HG02938 (cell line): ENCODE data around the gene SPRR4.

Experiments used
- ATAC-seq: cut with Tn5 transposase; IDR thresholded peaks from one replicate; pipeline ENCODE4 v1.9.1; 2021; ENCODE audit warnings: mild to moderate bottlenecking, moderate library complexity; ENCODE audit not compliant: unreplicated experiment

Gene SPRR4

GRCh38 chr1:152964536-152964935 is 5.9 kb upstream of the SPRR4 start:
- no peak for ATAC-seq

GRCh38 chr1:152965853-152966252 is 4.6 kb upstream of the SPRR4 start:
- no peak for ATAC-seq

GRCh38 chr1:152967201-152967600 is 3.2 kb upstream of the SPRR4 start:
- no peak for ATAC-seq

DNA sequence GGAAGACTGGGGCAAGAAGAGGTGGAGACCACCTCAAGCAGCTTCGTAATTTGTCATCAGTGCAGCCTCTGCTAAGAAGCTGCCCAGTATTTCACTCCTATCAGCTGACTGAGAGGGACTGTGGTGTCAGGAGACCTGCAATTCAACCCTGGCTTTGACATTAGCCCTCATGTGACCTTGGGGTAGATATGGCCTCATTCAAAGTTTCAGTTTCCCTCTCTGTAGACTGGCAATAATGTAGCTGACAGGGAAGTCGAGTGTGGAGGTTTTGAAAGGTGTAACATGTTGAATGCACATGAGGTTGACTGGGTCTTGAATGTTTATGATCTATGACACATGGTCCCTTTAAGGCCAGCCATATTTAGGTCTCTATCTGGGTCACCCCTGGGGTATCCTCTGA is 2.2 kb upstream of the SPRR4 start:
- peak; percentile 65 for ATAC-seq

DNA sequence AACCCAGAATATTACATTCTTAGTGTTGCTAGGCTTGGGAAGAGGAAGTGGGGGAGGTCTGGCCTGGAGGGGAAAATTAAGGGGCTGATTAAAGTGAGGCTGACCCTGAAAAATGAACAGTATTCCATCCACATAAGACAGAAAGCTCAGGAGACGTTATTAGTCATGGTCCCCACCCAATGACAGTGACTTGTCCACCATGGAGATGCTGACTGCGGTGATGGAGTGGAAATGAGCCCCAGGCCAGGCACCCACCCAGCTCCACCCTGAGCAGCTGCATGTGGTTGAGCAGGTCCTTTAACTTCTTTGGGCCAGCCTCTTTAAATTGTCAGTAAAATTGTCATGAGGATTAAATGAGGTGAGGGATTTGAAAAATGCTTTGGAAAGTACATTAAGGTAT is 1.4 kb upstream of the SPRR4 start:
- ATAC-seq, result no peak

- ATAC-seq, result no peak
Measured at GRCh38 chr1:152972196-152972886, 1.9 kb downstream of the SPRR4 start.

GRCh38 chr1:152976688-152977087 is 6.2 kb downstream of the SPRR4 start:
- ATAC-seq, result no peak

DNA sequence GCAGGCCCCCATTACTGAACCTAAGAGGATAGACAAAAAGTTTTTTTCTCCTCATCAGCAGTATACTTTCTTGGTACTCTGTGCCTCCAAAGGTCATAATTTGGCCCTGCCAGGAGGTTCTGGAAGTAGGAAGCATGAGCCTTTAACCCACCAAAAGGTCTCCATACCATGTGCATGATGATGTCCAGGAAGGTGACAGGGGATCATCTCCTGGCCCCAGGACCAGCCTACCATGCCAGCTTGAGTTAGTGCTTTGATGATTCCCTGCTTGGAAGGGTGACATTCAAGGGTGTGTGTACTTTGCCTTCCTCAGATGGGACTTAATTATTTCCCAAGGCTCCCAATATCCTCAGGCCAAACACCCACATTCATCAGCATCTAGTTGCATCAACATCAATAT is 7.2 kb downstream of the SPRR4 start:
- no peak for ATAC-seq

DNA sequence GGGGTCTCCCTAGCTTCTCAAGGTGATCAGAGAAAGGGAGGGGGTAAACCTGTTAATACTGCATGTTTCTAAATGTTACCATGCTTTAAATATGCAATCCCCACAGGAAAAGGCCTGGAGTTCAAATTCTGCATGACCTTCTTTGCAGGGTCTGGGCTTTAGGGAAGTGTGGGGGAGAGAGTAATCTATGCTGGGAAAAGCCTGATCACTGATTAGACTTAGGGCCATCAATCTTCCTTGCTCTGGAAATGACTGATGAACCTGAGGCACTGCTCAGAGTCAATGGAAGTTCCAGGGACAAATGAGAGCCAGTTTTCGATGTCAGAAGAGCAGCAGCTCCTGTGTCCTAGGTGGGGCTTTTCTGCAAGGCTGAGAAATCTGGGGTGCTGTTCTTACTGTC is 10.2 kb downstream of the SPRR4 start:
- no peak for ATAC-seq

- ATAC-seq, result no peak
Measured at GRCh38 chr1:152981146-152981871, 10.9 kb downstream of the SPRR4 start.

- ATAC-seq, result no peak
Measured at GRCh38 chr1:152982076-152982475, 11.6 kb downstream of the SPRR4 start.

GRCh38 chr1:152983234-152983633 is 12.8 kb downstream of the SPRR4 start:
- no peak for ATAC-seq

DNA sequence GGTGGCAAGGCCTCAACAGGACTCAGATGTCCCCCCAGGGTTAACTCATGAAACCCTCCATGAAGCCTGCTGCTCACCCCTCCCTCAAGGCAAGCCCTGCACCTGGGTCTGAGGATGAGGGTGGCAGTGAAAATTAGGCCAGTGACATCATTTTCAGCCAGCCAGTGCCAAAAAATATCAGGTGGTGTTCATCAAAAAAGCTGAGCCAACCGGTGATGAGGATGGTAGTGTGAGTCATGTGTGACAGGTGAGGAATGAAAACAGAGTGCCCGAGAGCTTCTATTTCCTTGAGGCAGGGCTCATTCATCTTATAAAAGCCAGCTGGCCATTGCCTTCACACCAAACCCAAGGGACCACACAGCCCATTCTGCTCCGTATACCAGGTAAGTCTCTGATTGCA is 13.3 kb downstream of the SPRR4 start, which contains the start of gene SPRR1A:
Gene SPRR1A, plus strand, starts transcription at position 339 of the 400 bp plus-strand sequence. CDS start 1,150 bp downstream, outside the sequence.
- ATAC-seq, result no peak

GRCh38 chr1:152986578-152986977 is 16.1 kb downstream of the SPRR4 start:
- no peak for ATAC-seq

DNA sequence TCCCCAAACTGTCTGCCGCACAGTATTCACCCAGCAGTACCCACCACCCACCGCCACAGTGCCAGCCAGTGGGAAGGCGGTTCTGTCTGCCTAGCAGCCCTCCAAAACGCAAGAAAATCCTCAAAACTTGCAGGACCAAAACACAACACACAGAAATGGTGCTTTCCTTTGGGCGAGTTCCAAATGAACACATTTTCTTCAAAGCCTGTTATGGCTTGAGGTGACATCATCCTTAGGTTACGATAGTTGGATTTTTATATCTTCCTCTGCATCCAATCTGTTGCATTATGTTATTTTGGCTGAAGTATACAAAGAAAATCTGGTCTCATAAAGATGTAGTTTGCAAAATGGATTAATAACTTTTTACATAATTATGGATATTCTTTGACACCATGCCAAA is 22.7 kb downstream of the SPRR4 start:
- no peak for ATAC-seq

- no peak for ATAC-seq
Measured at GRCh38 chr1:152995842-152996241, 25.4 kb downstream of the SPRR4 start.

DNA sequence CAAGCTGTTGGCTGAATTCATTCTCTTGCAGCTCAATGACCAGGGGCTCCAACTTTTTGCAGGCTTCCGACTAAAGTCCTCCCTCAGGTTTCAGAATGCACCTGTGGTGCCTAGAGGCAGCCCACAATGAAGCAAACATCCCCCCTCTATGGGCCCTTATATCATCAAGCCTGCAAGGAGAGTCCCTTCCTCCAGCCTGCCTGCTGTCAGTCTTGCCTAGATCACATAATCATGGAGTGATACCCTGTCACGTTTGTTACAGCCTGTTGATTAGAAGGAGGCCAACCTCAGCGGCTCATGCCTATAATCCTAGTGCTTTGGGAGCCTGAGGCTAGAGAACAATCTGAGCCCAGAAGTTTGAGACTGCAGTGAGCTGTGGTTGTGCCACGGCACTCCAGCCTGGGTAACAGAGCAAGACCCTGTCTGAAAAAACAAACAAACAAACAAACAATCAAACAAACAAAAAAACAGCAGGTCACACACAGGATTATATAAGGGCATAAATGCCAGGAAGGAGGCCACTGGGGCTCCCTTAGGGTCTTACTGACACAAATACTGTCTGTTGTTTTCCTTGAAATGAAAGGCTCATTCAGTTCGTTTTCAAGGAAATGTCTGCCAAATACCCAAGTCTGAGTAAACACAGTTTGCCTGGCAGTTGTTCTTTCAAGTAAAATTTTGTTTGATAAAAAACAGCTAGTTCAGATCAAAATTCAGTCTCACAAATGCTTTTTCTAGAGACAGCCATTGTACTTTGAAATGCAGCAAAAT is 26.4 kb downstream of the SPRR4 start:
- ATAC-seq, result no peak

DNA sequence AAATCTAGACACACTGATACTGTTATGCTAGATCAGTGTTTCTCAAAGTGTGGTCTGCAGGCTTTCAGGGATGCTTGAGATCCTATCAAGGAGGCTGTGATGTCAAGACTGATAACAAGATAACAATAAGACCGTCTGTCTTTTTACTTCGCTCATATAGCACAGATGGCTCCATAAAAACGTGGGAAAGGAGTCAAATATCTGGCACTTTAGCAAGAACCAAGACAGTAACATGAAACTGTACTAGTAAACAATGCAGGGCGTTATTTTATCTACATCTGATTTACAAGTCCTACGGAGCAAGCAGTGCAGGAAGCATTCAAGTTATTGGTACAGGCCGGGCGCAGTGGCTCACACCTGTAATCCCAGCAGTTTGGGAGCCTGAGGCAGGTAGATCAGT is 27.5 kb downstream of the SPRR4 start:
- no peak for ATAC-seq

- ATAC-seq, result no peak
Measured at GRCh38 chr1:152998476-152998875, 28.0 kb downstream of the SPRR4 start.

DNA sequence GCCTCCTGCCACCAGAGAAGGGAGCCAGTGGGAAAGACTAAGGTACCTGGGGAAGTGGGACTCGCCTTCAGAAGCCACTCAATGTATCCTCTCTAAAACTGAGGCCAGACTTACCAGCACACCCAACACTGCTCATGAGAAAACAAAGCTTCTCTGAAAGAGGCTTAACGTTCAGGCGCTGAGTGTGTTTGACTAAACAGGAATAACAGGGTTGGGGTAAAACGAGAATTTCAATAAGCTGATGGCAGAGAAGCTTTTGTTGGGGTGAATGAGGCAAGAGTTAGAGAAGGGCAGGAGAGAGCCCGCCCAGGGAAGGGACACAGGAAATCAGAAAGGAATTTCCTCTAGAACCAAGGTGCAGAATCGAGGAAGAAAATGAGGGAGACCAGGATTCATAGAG is 29.4 kb downstream of the SPRR4 start:
- ATAC-seq, result no peak

DNA sequence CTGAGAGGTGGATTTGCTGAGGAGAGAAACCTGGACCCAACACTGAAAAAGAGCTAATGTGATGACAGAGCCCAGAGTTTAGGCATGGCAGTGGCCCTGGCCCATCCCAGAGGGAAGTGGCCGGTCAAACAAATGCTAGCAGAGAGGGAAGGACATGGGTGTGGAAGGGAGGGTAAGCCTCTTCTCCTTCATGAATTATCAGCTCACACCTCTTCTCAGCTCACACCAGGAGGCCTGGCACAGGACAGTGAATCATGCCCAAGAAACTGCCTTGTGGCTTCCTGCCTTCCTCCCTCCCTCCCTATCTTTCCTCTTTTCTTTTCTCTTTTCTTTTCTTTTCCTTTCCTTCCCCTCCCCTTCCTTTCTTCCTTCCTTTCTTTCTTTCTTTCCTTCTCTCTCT is 29.8 kb downstream of the SPRR4 start:
- ATAC-seq, result no peak

DNA sequence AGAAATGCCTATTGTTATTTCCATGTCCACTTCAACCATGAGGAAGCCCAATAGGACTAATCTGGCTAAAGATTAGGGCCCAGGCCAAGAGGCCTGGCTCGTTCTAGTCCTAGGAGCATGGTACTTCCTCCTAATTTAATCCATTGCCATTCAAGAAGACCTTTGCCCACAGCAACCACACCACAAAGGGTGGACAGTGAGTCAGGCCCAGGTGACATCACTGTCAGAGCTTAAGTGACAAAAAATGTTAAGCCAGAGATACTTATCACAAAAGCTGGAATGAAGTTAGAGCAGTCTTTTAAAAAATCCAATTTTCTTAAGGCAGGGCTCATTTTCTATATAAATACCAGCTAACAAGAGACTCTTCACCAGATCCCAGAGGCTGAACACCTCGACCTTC is 30.9 kb downstream of the SPRR4 start, which contains the start of gene SPRR3:
Gene SPRR3, plus strand, starts transcription at position 368 of the 400 bp plus-strand sequence. CDS start 1,272 bp downstream, outside the sequence.
- no peak for ATAC-seq
